Cortex of kidney (tissue), 1 donor: ENCODE results near the gene RGPD6.
"Not testable (repeated sequence)": the region's sequence is repeated elsewhere in the genome, so short reads cannot be mapped to it uniquely, and the experiment has no call there.

Experiments used
- DNase-seq: peaks from one replicate; lab custom pipeline; 2025; lab: John Stamatoyannopoulos, UW

The RGPD6 gene

DNA sequence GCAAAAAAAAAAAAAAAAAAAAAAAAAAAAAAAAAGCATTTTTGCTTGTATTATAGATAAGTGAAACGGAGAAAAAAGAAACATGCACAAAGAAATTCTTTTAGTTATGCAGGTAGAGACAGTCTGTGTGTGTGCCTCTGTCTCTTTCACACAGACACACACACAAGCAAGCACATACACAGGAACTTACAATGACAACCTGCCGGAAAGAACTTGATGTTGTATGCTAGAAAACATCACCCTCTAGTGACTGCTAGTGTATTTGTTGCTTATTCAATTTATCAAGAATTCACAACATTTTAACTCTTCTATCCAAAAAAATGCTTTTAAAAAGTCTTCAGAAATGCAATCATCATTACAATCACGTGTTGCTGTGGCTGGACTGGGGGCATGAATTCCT lies 95.8 kb downstream of the RGPD6 start:
- not testable (repeated sequence) for DNase-seq

DNA sequence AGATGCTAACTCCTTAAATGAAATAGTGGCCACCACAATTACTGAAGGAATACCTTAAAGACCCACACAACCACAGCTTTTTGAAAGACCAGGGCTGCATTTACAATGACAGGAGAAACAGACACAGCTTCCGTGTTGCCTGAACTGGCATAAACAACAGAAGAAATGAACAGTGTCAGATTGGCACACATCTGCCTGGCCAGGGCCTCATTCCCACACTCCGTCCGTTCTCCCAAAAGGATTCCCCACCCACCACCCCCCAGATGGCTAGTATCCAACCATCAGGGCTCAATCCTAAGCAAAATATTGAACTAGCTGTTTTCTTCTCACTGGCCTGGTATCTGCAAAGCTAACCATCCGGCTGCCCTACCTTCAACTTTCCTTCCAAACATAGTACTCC lies 96.9 kb downstream of the RGPD6 start:
- not testable (repeated sequence) for DNase-seq

DNA sequence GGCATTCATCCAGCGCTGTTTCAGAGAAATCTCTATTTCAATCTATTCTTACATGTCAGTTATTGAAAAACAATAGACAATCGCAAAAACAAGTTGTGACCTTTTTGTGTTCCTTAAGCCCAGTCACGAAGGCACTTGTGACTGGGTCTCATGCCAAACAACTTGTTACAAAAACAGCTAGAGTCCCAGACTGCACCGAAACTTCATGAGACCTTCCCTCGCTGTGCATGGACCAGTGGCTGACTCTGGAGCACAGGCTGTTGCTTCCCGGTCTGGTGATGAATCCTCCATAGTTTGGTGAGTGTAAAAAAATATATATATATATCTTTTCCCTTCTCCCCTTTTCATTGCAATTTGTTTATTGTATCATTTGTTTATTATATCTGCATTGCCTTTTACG lies 99.7 kb downstream of the RGPD6 start:
- DNase-seq, result not testable (repeated sequence)

DNA sequence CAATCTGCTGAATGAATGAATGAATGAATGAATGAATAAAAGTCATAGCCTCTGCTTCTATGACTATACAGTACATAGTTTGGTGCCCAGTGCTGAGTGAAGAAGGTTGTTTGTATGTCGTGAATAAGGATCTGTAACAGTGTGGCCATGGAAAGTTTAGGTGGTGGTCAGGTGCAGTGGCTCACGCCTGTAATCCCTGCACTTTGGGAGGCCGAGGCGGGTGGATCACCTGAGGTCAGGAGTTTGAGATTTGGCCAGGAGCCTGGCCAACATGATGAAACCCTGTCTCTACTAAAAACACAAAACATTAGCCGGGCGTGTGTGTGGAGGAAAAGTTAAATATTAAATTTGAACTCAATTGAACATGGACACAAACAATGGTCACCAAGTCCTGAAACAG lies 100.1 kb downstream of the RGPD6 start:
- DNase-seq, result not testable (repeated sequence)

DNA sequence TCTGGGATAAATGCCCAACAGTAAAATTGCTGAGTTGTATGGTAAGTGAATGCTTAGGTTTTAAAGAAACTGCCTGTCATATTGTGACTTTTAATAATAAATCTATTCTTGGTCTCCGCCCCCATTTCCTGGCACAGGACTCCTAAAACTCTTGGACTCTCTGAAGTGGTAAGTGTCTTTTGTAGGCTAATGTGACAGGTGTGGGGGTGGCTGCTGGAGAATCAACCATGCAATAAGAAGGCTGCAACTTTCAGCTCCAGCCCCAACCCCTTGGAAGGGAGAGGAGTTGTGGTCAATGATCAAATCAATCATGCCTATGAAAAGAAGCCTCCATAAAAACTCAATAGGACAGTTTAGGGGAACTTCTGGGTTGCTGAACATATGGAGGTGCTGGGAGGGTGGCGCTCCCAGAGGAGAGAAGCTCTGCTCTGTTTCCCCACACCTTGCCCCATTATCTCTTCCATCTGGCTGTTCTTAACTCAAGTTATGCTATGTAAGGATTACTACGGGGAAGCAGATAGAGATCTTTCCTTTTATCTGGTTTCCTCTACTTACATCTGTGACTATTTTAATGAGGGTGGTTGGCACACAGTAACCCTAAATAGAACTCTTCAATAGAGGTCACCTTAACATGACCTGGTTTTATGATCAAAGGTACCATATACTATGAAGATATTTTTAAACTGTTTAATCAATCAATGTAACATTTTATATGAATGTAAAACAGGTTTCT lies 101.2 kb downstream of the RGPD6 start:
- not testable (repeated sequence) for DNase-seq

DNA sequence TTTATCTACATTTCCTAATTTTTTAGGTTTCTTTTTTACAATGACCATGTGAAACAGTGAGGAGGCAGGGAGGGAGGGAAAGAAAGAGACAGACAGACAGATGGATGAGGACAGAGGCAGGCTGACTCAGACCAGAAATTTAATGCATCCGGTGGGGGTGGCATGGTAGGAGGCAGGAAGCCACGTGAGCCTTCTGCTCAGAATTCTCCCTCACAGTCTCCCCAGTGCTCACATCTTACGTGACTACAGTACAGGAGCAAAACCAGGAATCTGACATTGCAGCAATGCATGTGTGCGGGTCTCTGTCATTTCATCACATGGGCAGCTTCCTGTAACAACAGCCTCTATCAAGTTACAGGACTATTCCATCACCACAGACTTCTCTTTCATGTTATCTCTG lies 102.1 kb downstream of the RGPD6 start:
- DNase-seq, result not testable (repeated sequence)

DNA sequence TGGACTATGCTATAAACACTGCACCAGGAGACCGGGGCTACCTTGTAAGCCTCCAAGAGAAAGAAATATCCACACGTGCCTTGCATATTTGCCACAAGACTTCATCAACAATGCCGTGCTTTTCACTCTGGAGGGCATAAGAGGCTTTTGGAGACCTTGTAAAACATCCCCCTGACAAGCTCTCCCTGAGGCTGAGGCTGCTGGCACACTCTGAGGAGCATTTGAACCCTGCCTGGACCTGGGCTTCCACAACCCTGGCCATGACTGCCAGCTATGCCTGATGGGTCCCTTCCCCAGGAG lies 104.0 kb downstream of the RGPD6 start:
- DNase-seq, result not testable (repeated sequence)

DNA sequence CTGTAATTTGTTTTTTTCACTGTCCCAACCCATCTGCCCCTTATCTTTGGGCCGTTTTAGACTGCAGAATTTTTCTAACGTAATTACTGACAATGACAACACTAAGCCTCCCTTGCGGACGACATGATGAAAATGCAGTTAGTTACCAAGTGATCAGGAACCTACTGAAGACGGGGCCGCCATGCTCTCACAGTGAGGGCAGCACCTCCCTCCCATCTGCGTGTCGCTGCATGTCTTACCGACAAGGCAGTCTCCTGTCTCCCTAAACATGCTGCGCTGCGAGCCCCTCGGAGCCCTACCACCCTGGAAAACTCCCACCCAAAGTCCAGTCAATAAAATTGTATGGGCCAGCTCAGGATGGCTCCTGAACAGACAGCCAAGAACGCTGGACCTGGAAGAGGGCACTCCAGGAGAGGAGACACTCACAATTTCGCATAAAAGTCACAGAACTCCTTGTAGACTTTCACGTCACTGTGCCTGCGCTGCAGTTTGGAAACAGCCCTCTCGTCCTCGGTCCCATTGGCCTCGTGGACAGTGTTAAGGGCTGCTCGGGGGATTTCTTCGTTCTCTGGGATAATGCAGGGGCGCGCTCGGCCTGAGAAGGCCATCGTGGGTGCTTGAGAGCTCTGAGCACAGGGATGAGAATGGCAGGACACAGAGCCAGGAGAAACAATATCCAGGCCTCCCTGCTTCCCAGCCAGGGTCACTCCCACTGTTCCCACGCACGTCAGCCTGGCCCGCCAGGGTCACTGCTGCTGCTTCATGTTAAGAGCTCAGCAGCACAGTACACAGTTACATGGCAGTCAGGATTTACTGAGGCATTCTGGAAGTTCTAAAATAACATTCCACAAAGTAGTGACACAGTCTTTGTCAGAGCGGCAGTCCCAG lies 104.6 kb downstream of the RGPD6 start, which contains the start of gene LIMS4:
LIMS4 (minus strand) TSS at position 646 of the 888 bp plus-strand sequence; CDS start at position 608, 38 bp downstream.
- DNase-seq, result not testable (repeated sequence)

DNA sequence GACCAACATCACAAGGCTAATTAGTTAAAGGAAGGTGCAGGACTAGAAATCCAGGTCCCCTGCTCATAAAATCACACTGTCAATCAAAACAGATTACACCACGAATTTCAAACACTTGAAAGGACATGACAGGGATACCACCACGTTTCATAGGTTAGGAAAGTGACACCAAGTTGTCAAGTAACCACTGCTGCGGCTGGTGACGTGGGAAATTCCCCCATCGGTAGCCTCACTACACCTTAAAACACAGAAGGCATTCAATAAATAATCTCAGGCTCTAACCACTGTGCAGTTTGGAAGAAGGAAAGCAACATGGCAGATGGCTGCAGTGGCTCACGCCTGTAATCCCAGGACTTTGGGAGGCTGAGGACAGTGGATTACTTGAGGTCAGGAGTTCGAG lies 108.1 kb downstream of the RGPD6 start:
- DNase-seq, result not testable (repeated sequence)

DNA sequence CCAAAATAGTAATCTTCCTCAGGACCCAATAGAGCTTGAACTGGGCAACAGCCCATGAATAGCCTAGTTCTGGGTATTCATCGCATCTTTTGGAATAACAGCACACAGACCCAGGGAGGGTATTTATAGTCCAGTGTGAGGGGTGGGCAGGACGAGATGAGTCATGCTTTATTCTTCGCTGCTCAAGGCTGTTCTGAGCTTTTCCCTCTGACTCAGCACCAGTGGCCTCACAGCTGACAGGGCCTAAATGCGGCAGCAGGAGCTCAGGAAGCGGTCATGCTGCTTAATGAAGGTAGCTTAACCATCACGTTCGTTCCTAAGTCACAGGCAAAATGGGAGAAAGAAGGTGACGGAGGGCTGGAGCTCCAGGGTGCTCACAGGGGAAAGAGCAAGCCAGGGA lies 111.7 kb downstream of the RGPD6 start:
- DNase-seq, result not testable (repeated sequence)
